H7 (cell line): ENCODE data around the gene IL4. TPM values are rescaled to one million over a fixed set of nuclear protein-coding genes. Genes with fewer than 3 reads are reported as not detected.

Source experiments
- DNase-seq: peaks from one replicate; pipeline ENCODE4 v3.0.0; 2012
- H3K27me3 ChIP-seq: 2 replicates; pipeline ENCODE4 v1.6.0; 2011; ENCODE audit warnings: mild to moderate bottlenecking, low read length; ENCODE audit not compliant: control insufficient read depth, insufficient read depth
- H3K36me3 ChIP-seq: replicated peaks from 2 replicates; pipeline ENCODE4 v1.5.1; 2011; ENCODE audit warnings: low read length; ENCODE audit not compliant: control insufficient read depth, insufficient read depth
- H3K4me3 ChIP-seq: 2 replicates; pipeline ENCODE4 v1.5.1; 2011; ENCODE audit warnings: low read depth, mild to moderate bottlenecking, control low read depth, low read length, moderate library complexity; ENCODE audit not compliant: insufficient read depth
- total RNA-seq: library from RNA; depleted of rRNA; stranded (reverse); fragments of >200 nt; shearing (Covaris generic); gene quantifications from 2 replicates; pipeline ENCODE4 v1.2.3, GENCODE V29; 2014

The IL4 gene
- total RNA-seq, 1 experiment from 2014 or later, result not detected

DNA sequence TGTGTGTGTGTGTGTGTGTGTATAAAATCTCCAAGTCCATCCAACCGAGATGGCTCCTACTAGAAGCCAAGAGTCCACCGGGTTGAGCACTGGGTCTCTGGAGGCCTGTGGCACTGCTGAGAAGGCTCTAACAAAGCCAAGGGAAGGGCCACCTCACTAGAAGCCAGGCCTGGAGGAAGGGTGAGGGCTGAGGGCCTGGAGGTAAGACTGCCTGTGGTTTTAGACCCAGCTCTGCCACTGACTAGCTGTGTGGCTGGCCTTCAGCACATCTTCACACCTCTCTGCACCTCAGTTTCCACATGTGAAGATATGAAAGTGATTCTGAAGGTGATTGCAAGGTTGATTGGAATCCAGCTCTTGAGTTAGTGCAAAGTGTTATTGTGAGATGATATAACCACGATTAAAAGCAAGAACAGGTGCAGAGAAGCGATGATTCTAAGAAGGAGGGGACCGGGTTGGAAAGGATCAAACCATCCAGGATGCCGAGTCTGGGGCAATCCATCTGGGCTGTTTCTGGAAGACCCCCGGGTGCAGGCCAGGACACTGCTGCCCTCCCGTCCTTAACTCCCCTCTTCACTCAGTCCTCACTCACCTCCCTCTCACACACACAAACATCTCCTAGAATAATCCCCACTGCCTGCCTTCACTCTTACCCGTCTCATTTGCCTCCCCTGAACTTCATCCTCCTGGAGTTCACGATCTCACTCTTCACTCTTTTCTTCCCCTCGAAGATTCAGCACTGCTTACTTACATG, 2.3 kb downstream of the IL4 start:
- H3K36me3 ChIP-seq, result no peaks in the 10 kb centered on the region
- no peak for DNase-seq
- no peak overlapping the region for H3K4me3 ChIP-seq
- no peaks in the 10 kb centered on the region for H3K27me3 ChIP-seq

DNA sequence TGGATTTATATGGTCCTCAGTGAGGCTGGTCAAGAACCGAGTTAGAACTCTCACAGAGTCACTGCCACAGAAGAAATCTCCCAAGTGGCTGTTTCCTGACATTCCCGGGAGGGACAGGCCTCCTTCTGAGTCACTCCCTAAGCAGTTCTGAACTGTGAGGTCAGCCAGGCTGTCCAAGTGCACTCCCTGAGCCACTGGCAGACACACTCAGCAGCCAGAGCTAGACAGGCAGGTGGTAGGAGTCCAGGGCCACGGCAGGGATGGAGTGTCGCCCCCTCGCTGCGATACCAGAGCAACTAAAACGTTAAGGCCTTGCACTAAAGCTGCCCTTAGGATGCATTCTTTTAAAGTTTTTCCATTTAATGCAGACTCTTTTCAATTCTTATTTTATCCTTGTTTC, 3.4 kb downstream of the IL4 start:
- Histone ChIP-seq H3K27me3 (no peaks in the 10 kb centered on the region), H3K36me3 (no peaks in the 10 kb centered on the region), H3K4me3 (no peak overlapping the region)
- DNase-seq, result peak; percentile 76

DNA sequence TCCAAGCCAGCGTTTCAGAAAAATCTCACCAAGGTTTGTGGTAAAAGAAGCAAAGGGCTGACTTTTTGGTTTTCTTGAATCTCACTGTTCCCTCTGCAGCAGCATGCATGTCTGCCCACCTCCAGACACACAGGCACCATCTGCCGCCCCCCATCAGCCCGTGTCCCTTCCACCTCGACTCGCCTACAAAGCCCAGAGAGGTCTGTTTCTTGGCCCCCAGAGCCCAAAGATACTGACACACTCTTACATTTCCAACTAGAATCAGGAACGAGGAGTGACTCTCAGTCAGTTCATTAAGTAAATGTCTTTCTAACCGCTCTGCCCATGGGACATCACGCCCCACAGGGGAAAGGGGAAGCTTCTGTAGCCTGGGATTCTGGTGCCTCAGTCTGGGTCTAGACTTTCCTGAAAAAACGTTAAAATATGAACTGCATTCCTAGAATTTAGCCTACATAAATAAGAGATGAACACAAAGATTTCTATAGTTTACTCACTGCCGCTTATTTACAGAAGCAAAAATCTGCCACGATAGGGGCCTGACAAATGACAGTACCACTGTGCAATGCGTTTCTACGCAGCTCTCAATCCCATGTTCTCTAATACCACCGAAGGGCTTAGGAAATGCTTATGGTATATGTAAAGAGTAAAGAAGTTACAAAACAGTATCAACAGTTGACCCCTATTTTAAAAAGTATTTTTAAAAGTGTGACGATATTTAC, 4.1 kb downstream of the IL4 start:
- peak; percentile 13 for DNase-seq
- Histone ChIP-seq H3K4me3 (no peak overlapping the region), H3K36me3 (no peaks in the 10 kb centered on the region), H3K27me3 (no peaks in the 10 kb centered on the region)

DNA sequence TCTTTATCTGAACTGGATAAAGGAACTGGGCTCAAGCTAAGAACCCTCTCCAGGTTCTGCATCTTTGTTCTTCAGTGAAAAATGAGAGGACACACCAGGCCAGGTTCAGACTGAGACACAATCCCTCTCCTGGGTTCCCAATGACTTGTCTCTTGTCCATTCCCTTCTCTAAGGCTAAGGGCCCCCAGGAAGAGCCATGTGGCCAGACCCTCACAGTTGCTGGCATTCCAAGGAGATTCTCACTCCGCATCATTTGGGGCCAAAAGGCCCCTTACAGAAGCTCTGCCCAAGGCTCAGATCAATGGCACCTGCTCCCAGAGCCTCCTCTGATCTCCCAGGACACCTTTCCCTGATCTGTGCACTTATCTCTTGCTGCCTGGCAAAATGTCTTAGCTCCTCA, 4.9 kb downstream of the IL4 start:
- Histone ChIP-seq H3K36me3 (no peaks in the 10 kb centered on the region), H3K4me3 (no peak overlapping the region), H3K27me3 (no peaks in the 10 kb centered on the region)
- no peak for DNase-seq

DNA sequence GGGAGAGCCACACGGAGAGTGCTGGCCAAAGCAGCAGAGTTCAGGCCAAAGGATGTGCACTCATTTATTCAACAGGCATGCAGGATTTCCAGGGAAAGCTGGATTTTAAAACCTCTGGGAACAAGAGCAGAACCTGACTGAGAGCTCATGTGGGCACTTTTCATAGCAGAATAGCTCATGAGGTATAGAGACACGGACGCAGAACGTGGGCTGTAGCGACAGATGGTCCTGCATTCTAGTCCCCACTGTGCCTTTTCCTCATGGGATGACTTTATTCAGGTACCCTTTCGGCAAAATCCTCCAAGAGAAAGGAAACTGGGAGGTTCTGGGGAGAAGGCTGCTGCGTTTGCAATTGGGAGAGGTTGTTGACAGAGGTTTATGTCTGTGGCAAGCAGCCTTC, 5.4 kb downstream of the IL4 start:
- DNase-seq, result no peak
- Histone ChIP-seq H3K27me3 (no peaks in the 10 kb centered on the region), H3K4me3 (no peak overlapping the region), H3K36me3 (no peaks in the 10 kb centered on the region)

GRCh38 chr5:132679717-132680380, 6.1 kb downstream of the IL4 start:
- H3K4me3 ChIP-seq, result no peak overlapping the region
- H3K27me3 ChIP-seq, result no peaks in the 10 kb centered on the region
- DNase-seq, result no peak
- no peaks in the 10 kb centered on the region for H3K36me3 ChIP-seq

- H3K27me3 ChIP-seq, result no peaks in the 10 kb centered on the region
- no peak for DNase-seq
- no peaks in the 10 kb centered on the region for H3K36me3 ChIP-seq
- no peak overlapping the region for H3K4me3 ChIP-seq
These were observed 7.1 kb downstream of the IL4 start for GRCh38 chr5:132680780-132681475.

DNA sequence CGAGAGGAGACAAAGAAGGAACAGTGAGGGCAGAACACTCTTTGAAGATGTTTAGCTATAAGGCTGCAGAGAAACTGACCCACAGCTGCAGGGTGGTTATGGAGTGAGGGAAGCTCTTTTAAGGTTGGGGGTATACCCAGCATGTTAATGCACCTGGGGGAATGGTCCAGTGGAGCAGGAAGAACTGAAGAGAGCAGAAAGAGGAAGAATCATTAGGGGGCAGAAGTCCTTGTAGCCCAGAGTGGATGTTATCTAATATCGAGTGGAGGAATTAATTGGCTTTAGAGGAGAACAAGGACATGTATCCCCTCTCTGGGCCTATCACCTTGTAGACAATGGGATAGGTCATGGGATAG, 7.7 kb downstream of the IL4 start:
- Histone ChIP-seq H3K27me3 (no peaks in the 10 kb centered on the region), H3K36me3 (no peaks in the 10 kb centered on the region), H3K4me3 (no peak overlapping the region)
- no peak for DNase-seq

DNA sequence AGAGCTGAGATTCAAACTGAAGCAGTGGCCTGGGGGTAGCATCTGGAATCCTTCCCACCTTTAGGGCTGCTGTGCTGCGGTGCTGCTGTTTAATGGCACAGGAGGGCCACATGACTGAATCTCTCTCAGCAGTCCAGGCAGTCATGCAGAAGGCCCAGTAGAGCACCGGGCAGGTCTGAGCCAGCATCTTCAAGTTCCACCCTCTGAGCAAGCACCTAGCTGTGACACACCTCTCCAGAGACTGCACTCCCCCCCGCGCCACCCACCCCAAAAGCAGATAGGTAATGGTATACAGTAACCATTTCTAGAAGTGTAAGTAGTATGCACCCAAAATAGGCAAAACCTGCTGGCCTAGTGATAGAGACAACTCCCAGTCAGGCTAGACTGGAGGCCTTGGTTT, 8.2 kb downstream of the IL4 start:
- Histone ChIP-seq H3K4me3 (no peak overlapping the region), H3K27me3 (no peaks in the 10 kb centered on the region), H3K36me3 (no peaks in the 10 kb centered on the region)
- no peak for DNase-seq

GRCh38 chr5:132684491-132684890, 10.7 kb downstream of the IL4 start:
- Histone ChIP-seq H3K4me3 (no peak overlapping the region), H3K27me3 (no peaks in the 10 kb centered on the region), H3K36me3 (no peaks in the 10 kb centered on the region)
- DNase-seq, result no peak

GRCh38 chr5:132684922-132685720, 11.3 kb downstream of the IL4 start:
- Histone ChIP-seq H3K36me3 (no peaks in the 10 kb centered on the region), H3K4me3 (no peak overlapping the region), H3K27me3 (no peaks in the 10 kb centered on the region)
- DNase-seq, result no peak

GRCh38 chr5:132686193-132686592, 12.4 kb downstream of the IL4 start:
- Histone ChIP-seq H3K36me3 (no peaks in the 10 kb centered on the region), H3K4me3 (no peak overlapping the region), H3K27me3 (no peaks in the 10 kb centered on the region)
- DNase-seq, result no peak

DNA sequence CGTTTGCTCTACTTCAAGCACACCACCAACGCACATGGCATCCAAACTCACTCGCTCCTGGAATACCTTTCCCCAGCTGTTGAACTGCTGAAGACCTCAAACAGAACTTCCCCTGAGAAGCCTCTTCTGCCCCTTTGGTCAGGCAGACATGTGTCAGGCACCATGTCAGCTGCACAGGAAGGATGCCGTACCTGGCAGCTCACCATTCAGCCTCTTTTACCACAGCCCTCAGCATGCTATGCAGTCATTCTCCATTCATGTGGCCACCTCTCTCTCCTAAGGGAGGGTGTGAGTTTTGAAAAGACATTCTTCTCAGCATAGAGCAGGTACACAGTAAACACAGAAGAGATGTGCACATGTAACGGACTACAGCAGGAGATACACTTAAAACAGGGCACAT, 14.2 kb downstream of the IL4 start:
- no peaks in the 10 kb centered on the region for H3K27me3 ChIP-seq
- no peak overlapping the region for H3K4me3 ChIP-seq
- no peak for DNase-seq
- H3K36me3 ChIP-seq, result no peaks in the 10 kb centered on the region
